Mesothelial cell of epicardium (in vitro differentiated cells): ENCODE measurements around the gene TBX18. TPM values are rescaled to one million over a fixed set of nuclear protein-coding genes. Genes with fewer than 3 reads are reported as not detected.

Experiments
- DNase-seq, 2 experiments: peaks; one replicate each; pipeline ENCODE4 v3.0.0; 2021; ENCODE audit warnings: low spot score in 2 of 2; ENCODE audit not compliant: unreplicated experiment in 2 of 2
- H3K27ac Mint-ChIP-seq: 2 replicates; pipeline ENCODE4 v1.8.0; 2021; ENCODE audit warnings: mixed read lengths
- H3K27me3 Mint-ChIP-seq: 2 replicates; pipeline ENCODE4 v1.8.0; 2021; ENCODE audit warnings: low read depth, mixed read lengths
- H3K36me3 Mint-ChIP-seq: 2 replicates; pipeline ENCODE4 v1.8.0; 2021; ENCODE audit warnings: mixed read lengths
- H3K4me1 Mint-ChIP-seq: 2 replicates; pipeline ENCODE4 v1.8.0; 2021; ENCODE audit warnings: mixed read lengths
- H3K4me3 Mint-ChIP-seq: 2 replicates; pipeline ENCODE4 v1.8.0; 2021; ENCODE audit warnings: mild to moderate bottlenecking, moderate library complexity, mixed read lengths
- H3K9me3 Mint-ChIP-seq: 2 replicates; pipeline ENCODE4 v1.8.0; 2021; ENCODE audit warnings: mixed read lengths
- total RNA-seq: library from RNA; stranded (reverse); gene quantifications from 3 replicates; pipeline ENCODE4 v1.2.1, GENCODE V29; 2021
- TF ChIP-seq, protein P1 (sequence below): fragments of 200-600 bp; sonication (generic); IDR thresholded peaks from one replicate; pipeline ENCODE4 v1.5.0; 2021; ENCODE audit warnings: antibody characterized with exemption; ENCODE audit not compliant: unreplicated experiment

TBX18 gene
- total RNA-seq, 1 donor from 2014 or later: 12.8 TPM

- no peak for DNase-seq
- no peaks in the 10 kb centered on the region for H3K9me3 Mint-ChIP-seq
- TF ChIP-seq, protein P1, sequence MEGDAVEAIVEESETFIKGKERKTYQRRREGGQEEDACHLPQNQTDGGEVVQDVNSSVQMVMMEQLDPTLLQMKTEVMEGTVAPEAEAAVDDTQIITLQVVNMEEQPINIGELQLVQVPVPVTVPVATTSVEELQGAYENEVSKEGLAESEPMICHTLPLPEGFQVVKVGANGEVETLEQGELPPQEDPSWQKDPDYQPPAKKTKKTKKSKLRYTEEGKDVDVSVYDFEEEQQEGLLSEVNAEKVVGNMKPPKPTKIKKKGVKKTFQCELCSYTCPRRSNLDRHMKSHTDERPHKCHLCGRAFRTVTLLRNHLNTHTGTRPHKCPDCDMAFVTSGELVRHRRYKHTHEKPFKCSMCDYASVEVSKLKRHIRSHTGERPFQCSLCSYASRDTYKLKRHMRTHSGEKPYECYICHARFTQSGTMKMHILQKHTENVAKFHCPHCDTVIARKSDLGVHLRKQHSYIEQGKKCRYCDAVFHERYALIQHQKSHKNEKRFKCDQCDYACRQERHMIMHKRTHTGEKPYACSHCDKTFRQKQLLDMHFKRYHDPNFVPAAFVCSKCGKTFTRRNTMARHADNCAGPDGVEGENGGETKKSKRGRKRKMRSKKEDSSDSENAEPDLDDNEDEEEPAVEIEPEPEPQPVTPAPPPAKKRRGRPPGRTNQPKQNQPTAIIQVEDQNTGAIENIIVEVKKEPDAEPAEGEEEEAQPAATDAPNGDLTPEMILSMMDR: no peak
- peaks cover 19% of the 10 kb centered on the region for H3K4me1 Mint-ChIP-seq
- H3K4me3 Mint-ChIP-seq: peak overlapping the region; percentile 30
- no peaks in the 10 kb centered on the region for H3K36me3 Mint-ChIP-seq
- H3K27ac Mint-ChIP-seq: no peak overlapping the region
- H3K27me3 Mint-ChIP-seq: peaks cover 91% of the 10 kb centered on the region
These were observed 1.9 kb upstream of the TBX18 start for GRCh38 chr6:84766118-84766798.

- H3K36me3 Mint-ChIP-seq: no peaks in the 10 kb centered on the region
- peak overlapping the region; percentile 82 for H3K4me3 Mint-ChIP-seq
- peaks cover 19% of the 10 kb centered on the region for H3K4me1 Mint-ChIP-seq
- no peak for DNase-seq
- TF ChIP-seq, protein P1: no peak
- H3K9me3 Mint-ChIP-seq: no peaks in the 10 kb centered on the region
- peak overlapping the region; percentile 94 for H3K27ac Mint-ChIP-seq
- peaks cover 90% of the 10 kb centered on the region for H3K27me3 Mint-ChIP-seq
These were observed 489 bp downstream of the TBX18 start for GRCh38 chr6:84763886-84764331.

DNA sequence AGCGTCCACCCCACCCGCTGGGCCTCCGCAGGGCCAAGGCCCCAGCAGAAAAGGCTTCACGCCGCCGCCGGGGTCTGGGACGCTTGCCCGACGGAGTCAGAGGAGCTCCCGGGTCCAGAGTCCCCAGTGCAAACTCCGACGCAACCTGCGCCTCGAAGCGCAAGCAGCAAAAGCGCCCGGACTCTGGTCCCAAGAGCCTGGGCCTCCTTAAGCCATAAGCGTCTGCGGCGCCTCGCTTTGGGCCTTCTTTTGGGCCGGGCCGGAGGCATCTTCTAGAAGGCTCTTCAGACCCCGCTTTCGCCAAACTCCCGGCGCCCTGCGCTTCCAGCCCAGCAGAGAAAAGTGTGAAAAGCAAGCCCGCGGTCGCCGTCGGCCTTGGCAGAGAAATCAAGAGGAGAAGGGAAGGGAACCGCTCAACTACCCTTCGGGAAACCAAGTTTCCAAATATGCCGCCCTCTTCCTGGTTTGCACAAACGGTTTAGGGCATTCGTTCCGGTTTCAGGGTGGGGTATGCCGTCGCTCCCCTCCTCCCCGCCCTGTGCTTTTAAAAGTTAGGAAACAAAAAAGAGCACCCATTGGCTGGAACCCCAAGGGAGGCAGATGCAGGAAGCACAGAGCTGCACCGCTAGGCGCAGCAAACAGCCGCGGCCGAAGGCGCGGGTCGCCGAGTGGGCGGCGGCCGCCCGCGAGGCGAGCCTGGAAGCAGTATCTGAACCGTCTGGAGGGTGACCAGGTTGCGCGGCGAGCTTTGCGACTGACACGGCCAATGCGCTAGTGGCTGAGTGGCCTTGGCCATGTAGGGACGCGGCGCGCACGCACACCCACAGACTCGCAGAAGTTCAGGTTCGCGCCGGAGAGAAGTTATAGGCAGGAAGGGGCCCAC, 1.2 kb downstream of the TBX18 start:
- TF ChIP-seq, protein P1: no peak
- H3K9me3 Mint-ChIP-seq: no peaks in the 10 kb centered on the region
- peaks cover 14% of the 10 kb centered on the region for H3K4me1 Mint-ChIP-seq
- H3K36me3 Mint-ChIP-seq: no peaks in the 10 kb centered on the region
- DNase-seq: peak; percentile 26 to 61
- H3K27me3 Mint-ChIP-seq: peaks cover 88% of the 10 kb centered on the region
- peak overlapping the region; percentile 87 for H3K27ac Mint-ChIP-seq
- H3K4me3 Mint-ChIP-seq: peak overlapping the region; percentile 82

- H3K27me3 Mint-ChIP-seq: peaks cover 85% of the 10 kb centered on the region
- no peak overlapping the region for H3K27ac Mint-ChIP-seq
- H3K9me3 Mint-ChIP-seq: no peaks in the 10 kb centered on the region
- DNase-seq: peak in 1 of 2 experiments; percentile 51
- H3K36me3 Mint-ChIP-seq: no peaks in the 10 kb centered on the region
- TF ChIP-seq, protein P1: no peak
- H3K4me3 Mint-ChIP-seq: peak overlapping the region; percentile 82
- H3K4me1 Mint-ChIP-seq: peaks cover 14% of the 10 kb centered on the region
These were observed 2.0 kb downstream of the TBX18 start for GRCh38 chr6:84762220-84763002.

- H3K27me3 Mint-ChIP-seq: peaks cover 83% of the 10 kb centered on the region
- H3K4me3 Mint-ChIP-seq: no peak overlapping the region
- H3K4me1 Mint-ChIP-seq: peaks cover 6% of the 10 kb centered on the region
- no peak for DNase-seq
- H3K36me3 Mint-ChIP-seq: no peaks in the 10 kb centered on the region
- H3K9me3 Mint-ChIP-seq: no peaks in the 10 kb centered on the region
- H3K27ac Mint-ChIP-seq: no peak overlapping the region
- TF ChIP-seq, protein P1: no peak
These were observed 5.9 kb downstream of the TBX18 start for GRCh38 chr6:84758486-84758885.
